GM12801 (cell line): ENCODE data around the gene TRAPPC6A.

Source experiments
- TF ChIP-seq, protein P1 (sequence below): IDR thresholded peaks from one replicate; pipeline ENCODE4 v1.5.1; 2011; ENCODE audit warnings: control low read depth; ENCODE audit not compliant: insufficient read length; ENCODE audit errors: extremely low read depth

Gene TRAPPC6A

DNA sequence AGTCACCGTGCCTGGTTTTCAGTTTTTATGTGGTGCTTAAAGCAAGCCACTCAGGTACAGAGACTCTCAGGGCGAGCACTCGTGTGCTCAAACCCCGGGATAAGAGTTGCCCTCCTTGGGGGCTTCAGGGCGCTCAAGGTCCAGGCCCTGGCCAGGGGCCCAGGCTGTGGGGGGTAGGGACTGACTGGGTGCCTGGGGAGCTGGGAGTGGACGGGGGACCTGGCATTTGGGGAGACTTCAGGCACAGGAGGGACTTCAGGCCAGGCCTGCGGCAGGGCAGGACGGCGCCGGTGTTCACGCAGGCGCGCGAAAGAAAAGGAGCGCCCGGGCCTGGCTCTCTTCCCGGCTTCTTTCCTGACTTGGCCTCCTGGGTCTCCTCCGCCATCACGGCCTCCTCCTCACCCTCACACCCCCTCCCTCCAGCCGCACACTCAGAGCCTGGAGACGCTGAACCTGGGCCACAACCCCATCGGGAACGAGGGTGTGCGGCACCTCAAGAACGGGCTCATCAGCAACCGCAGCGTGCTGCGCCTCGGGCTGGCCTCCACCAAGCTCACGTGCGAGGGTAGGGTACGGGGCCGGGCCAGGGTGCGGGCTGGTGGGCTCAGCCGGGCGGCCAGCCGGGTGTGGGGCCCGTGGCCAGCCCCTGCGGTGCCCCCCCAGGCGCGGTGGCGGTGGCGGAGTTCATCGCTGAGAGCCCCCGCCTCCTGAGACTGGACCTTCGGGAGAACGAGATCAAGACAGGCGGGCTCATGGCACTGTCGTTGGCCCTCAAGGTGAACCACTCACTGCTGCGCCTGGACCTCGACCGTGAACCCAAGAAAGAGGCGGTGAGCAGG is 33.4 kb downstream of the TRAPPC6A start:
- TF ChIP-seq, protein P1, sequence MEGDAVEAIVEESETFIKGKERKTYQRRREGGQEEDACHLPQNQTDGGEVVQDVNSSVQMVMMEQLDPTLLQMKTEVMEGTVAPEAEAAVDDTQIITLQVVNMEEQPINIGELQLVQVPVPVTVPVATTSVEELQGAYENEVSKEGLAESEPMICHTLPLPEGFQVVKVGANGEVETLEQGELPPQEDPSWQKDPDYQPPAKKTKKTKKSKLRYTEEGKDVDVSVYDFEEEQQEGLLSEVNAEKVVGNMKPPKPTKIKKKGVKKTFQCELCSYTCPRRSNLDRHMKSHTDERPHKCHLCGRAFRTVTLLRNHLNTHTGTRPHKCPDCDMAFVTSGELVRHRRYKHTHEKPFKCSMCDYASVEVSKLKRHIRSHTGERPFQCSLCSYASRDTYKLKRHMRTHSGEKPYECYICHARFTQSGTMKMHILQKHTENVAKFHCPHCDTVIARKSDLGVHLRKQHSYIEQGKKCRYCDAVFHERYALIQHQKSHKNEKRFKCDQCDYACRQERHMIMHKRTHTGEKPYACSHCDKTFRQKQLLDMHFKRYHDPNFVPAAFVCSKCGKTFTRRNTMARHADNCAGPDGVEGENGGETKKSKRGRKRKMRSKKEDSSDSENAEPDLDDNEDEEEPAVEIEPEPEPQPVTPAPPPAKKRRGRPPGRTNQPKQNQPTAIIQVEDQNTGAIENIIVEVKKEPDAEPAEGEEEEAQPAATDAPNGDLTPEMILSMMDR, result no peak

DNA sequence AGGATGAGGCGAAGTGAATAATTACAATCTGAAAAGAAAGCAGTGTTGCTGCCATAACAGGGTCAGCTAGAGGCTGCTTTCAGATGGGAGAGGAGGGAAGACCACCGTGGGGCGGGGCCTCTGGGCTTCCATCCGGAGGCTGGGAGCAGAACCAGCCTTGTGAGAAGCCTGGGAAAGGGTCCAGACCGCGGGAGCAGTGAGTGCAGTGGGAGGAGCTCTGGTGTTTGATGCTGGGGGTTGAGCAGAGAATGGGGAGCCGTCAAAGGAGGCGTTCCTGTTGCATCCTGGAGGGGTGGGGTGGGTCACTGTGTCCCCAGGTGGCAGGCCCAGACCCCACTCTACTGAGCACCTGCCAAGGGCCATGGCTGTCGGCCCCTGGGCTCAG is 35.3 kb downstream of the TRAPPC6A start:
- TF ChIP-seq, protein P1, result no peak

DNA sequence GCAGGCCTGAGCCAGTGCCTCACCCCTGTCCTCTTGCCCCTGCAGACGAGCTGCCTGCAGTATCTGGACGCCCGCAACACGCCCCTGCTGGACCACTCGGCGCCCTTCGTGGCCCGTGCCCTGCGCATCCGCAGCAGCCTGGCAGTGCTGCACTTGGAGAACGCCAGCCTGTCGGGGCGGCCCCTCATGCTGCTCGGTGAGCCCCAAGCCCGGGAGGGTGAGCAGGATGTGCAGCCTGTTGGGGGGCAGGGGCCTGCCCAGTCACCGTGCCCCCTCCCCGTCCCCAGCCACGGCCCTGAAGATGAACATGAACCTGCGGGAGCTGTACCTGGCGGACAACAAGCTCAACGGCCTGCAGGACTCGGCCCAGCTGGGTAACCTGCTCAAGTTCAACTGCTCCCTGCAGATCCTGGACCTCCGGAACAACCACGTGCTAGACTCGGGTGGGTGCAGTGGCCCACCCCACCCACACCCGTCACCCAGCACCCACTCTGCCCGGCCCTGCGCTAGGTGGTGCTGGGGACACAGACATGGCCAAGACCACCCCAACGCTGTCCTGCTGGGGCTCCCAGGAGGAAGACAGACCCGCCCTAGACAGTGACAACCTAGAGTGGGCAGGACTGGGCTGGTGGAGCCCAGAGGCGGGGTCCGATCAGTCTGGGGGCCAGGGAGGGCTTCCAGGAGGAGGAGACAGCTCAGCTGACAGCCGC is 35.9 kb downstream of the TRAPPC6A start:
- TF ChIP-seq, protein P1, result no peak

DNA sequence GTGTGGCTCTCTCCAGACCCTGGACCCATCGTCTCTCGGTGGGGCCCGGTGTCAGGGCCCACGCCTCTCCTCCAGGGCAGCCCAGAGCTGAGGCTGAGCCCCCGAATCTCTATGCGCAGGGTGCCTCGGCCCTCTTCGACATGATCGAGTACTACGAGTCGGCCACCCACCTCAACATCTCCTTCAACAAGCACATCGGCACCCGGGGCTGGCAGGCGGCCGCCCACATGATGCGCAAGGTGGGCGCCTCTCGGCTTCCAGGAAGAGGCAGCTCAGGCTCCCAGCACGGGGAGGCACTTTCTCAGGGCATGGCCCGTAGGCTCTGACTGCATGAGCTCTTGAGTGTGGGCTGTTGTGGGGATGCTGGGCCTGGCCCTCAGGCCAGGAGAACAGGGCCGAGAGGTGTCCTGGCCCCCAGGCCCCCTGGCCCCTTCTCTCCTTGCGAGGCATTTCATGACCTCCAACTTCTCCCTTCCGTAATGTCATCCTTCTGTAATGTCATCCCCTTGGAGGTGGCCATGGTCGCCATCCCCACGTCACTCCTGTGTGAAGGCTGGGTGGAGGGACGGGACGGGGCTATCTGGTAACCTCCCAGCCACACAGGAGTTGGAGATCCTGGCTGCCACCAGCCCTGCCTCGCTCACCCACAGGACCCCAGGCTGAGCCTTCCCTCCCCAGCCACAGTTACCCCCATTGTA is 36.7 kb downstream of the TRAPPC6A start:
- TF ChIP-seq, protein P1, result no peak

DNA sequence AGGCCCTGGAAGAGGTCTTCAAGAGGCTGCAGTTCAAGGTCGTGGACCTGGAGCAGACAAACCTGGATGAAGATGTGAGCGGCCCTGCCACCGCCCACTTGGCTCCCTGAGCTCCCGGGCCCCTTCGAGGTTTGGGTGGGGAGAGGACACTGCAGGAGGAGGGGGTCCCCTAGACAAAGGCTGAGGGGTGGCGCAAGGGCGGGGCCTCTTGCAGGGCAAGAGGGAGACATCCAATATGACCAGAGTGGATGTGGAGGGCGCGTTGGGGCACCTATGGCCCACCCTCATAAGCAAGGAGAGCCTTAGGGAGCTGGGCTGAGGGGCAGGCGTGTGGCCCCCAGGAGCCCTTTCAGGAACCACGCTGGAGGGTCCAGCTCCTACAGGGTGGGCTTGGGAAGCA is 37.5 kb downstream of the TRAPPC6A start:
- TF ChIP-seq, protein P1, result no peak

DNA sequence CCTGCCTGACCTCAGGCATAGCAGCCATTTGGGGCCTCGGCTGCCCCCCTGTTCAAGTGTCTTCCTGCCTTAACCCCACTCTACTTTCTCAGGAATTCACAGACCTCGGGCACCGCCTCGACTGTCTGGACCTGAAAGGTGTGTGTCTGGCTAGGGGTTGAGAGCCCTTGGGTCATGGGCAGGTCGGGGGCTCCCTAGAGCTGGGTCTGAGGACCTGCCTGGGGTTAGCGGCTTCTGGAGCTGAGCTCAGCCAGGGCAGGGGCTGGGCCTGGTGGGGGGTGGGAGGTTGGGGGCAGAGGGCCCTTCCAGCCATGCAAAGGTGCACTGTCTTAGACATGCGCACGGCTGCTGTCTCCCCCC is 37.9 kb downstream of the TRAPPC6A start:
- TF ChIP-seq, protein P1, result no peak

DNA sequence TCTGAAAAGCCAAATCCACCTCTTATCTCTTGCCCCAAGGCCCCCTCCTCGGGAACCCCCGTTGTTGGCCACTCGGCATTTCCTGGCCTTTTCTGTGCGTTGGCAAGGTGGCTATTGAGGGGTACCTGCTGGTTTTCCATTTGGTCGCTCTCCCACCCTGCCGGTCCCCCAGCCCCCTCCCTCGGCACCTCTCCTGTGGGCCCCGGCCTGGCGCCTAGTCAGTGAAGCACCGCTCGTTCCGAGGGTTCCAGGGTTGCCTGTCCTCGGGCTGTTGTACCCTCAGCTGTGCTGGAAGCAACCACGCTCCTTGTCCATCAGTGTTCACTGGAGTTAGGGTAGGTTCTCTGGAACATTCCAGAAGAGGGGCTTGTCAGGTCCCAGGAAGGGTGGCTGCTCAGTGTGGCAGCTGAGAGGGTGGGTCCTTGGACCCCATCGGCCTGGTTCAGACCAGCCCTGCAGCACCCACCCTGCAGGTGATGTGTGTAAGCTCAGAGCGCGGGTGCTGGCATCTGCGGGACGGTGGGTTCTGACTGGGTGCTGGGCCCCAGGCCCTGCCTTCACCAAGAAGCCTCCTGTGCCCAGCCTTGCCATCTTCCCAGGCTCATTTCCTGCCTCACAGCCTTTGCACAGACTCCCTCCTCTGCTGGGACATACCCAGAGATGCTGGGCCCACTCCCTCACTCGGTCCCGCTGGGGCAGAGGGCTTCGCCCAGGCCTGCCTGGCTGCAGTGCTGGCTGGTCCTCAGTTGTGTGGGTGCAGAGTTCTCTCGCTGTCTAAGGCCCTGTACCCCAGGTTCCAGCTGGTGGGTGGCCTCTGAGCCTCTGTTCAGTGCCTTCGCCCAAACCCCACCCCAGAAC is 38.5 kb downstream of the TRAPPC6A start:
- TF ChIP-seq, protein P1, result no peak
